Aorta (tissue), 5 donors: ENCODE results near the gene ZNF516. TPM values are rescaled to one million over a fixed set of nuclear protein-coding genes. Genes with fewer than 3 reads are reported as not detected.

Source experiments
- ATAC-seq: fragments of 200-7000 bp; cut with Tn5 transposase; one replicate; pipeline ENCODE4 v1.9.1; 2022; ENCODE audit warnings: moderate library complexity; ENCODE audit not compliant: low FRiP score
- DNase-seq, 2 donors: peaks; one replicate each; pipeline ENCODE4 v3.0.0-alpha.2; 2020
- H3K27ac ChIP-seq, 2 donors: one replicate each; pipeline ENCODE4 v1.5.1; 2013; ENCODE audit warnings: low read length in 2 of 2, mild to moderate bottlenecking in 2 of 2, moderate library complexity in 2 of 2, control low read depth in 1 of 2, inconsistent platforms in 1 of 2, low read depth in 1 of 2
- H3K27me3 ChIP-seq, 2 donors: one replicate each; pipeline ENCODE4 v1.6.1; 2013; ENCODE audit warnings: control low read depth in 1 of 2, low read length in 1 of 2, mild to moderate bottlenecking in 1 of 2, moderate library complexity in 1 of 2; ENCODE audit not compliant: insufficient read depth in 2 of 2, control insufficient read depth in 1 of 2
- H3K36me3 ChIP-seq, 2 donors: one replicate each; pipeline ENCODE4 v1.6.1; 2013; ENCODE audit warnings: control low read depth in 1 of 2, low read length in 1 of 2, mild to moderate bottlenecking in 1 of 2; ENCODE audit not compliant: insufficient read depth in 2 of 2, control insufficient read depth in 1 of 2
- H3K4me1 ChIP-seq, 2 donors: one replicate each; pipeline ENCODE4 v1.6.1; 2013; ENCODE audit warnings: low read length in 2 of 2, control low read depth in 1 of 2, mild to moderate bottlenecking in 1 of 2, moderate library complexity in 1 of 2; ENCODE audit not compliant: insufficient read depth in 2 of 2, control insufficient read depth in 1 of 2
- H3K4me3 ChIP-seq, 2 donors: one replicate each; pipeline ENCODE4 v1.5.1; 2013; ENCODE audit warnings: low read length in 2 of 2, control low read depth in 1 of 2, mild to moderate bottlenecking in 1 of 2
- H3K9me3 ChIP-seq: one replicate; pipeline ENCODE4 v1.6.1; 2013; ENCODE audit warnings: mild to moderate bottlenecking, low read length; ENCODE audit not compliant: control insufficient read depth
- WGBS, 2 donors: extraction: QIAGEN DNeasy Blood & Tissue Kit; methylation state at CpG; one replicate each; pipeline ENCODE4 v1.1.7; 2013; 5-methylcytosine and 5-hydroxymethylcytosine counted together
- intact Hi-C, 2 donors: fragments of 100-400 bp; cut with DNase I; formaldehyde crosslinking; loops; one replicate each; pipeline versions ENCODE4 v1.14.2 to v1.15.0; 2022
- polyA plus RNA-seq, 2 donors: library from polyadenylated mRNA; stranded (reverse); fragments of 200-250 nt; gene quantifications; one replicate each; pipeline ENCODE4 v1.2.3, GENCODE V29; 2013
- total RNA-seq, 2 donors: library from RNA; stranded (reverse); fragmentation: NEBNext Ultra II Directional; extraction: Animal tissue kit (Norgen Biotek cat#: 25700); gene quantifications; one replicate each; pipeline ENCODE4 v1.2.1, GENCODE V29; 2021
- donor health status: healthy with polysubstance abuse.
- donor health status: Bipolar disorder and iron deficiency.
- donor health status: DM: no; HTN: no; CAD: no.
- donor health status: DM: no; HTN: no; CAD: no.
- donor health status: DM: yes; HTN: yes; CAD: no.

The ZNF516 gene
- total and polyA plus RNA-seq, 4 donors, result 2.0 to 55.6 (median 17.1) TPM

DNA sequence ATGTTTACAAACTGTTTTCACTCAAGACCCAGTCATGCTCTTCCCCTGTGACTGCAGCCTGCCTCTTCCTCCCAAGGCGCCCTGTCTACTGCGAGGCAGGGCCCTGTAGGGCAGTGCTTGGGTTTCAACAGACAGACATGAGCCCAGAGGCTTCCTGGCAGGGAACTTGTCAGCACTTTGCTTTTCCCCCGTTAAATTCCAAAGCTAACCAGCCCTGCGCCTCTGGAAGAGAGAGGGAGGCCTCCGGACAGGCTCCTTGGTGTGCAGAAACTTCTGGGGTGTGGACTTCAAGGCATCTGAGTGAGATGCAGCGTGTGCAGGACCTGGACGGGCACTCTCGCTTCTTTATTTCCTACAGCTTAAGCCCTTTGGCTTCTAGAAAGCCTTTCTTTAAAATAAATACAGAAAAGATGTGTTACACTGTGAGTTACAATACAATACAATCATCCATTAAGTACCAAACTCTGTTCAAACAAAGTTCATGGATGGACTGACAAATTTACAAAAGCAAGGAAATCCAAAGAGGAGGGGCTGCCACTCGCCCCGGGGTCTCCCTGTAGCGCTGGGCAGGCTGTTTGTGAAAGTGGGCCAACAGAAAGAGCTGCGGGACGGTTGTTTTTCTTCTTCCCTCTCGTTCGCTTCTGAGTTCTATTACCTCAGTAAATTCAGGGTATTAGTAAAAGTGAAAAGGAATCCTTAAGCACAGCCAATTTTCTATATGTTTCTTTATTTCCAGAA, 8.8 kb upstream of the ZNF516 start:
- 66 to 69% methylated on average over 15 of the region's 15 CpGs for WGBS, 2 donors
- no peaks in the 10 kb centered on the region for H3K36me3 ChIP-seq
- DNase-seq (peak; percentile 38 to 65), ATAC-seq (no peak)
- intact Hi-C loops, result no loop called here
- H3K4me1 ChIP-seq, result no peaks in the 10 kb centered on the region
- no peak overlapping the region for H3K4me3 ChIP-seq
- H3K9me3 ChIP-seq, result no peaks in the 10 kb centered on the region
- H3K27me3 ChIP-seq, result no peaks in the 10 kb centered on the region
- H3K27ac ChIP-seq, result no peak overlapping the region

- intact Hi-C loops, result no loop called here
- ATAC-seq, result no peak
These were observed 7.5 kb upstream of the ZNF516 start for GRCh38 chr18:76502551-76502950.

DNA sequence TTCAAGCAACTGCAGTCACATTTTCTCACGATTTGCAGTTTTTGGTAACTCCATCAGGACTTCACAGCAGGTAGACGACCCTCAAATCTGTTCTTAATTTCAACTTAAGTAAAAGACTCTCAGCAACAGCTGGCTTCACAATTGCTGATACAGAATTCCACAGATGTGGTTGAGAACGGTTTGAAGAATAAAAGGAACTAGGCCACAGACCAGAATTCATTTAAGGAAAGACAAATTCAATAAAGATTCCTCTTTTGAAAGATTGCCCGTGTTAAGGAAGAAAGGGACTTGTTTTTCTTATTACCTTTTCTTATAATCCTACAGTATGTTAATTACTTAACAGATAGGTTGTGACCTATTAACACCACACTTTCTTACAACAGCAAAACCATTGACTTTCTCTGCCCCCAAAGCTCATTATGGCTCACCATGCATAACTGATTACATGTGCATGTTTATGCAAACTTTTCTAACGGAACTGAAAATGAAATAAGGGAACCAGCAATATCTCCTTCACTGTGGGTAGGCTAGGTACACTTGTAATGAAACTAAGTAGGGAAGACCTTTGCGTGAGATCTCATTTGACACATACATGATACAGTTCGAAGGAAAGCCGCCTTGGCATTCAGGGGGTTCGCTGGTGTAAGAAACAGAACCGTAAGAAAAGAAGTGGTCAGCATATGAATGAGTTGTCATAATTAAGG, 4.7 kb upstream of the ZNF516 start:
- intact Hi-C loops, result loop anchor here in 1 of 2 donors (10.0 kb wide), 1 partner anchor 115 kb away; no protein-coding TSS in a partner anchor
- Histone ChIP-seq H3K27ac (no peak overlapping the region), H3K27me3 (no peaks in the 10 kb centered on the region), H3K9me3 (no peaks in the 10 kb centered on the region), H3K4me3 (no peak overlapping the region), H3K4me1 (no peaks in the 10 kb centered on the region), H3K36me3 (no peaks in the 10 kb centered on the region)
- ATAC-seq (no peak), DNase-seq (no peak)
- 81 to 83% methylated on average over 10 of the region's 10 CpGs for WGBS, 2 donors

More at GRCh38 chr18:76502551-76502950, 7.5 kb upstream of the ZNF516 start:
- no peak for DNase-seq
- no peak overlapping the region for H3K4me3 ChIP-seq
- no peaks in the 10 kb centered on the region for H3K36me3 ChIP-seq
- H3K4me1 ChIP-seq, result no peaks in the 10 kb centered on the region
- no peaks in the 10 kb centered on the region for H3K9me3 ChIP-seq
- WGBS, 2 donors, result 86 to 88% methylated on average over 7 of the region's 7 CpGs
- no peak overlapping the region for H3K27ac ChIP-seq
- no peaks in the 10 kb centered on the region for H3K27me3 ChIP-seq

- DNase-seq (no peak), ATAC-seq (no peak)
- WGBS, 2 donors, result 75% methylated on average over 8 of the region's 8 CpGs
- no peak overlapping the region for H3K27ac ChIP-seq
- H3K27me3 ChIP-seq, result no peaks in the 10 kb centered on the region
- H3K36me3 ChIP-seq, result no peaks in the 10 kb centered on the region
- H3K4me1 ChIP-seq, result no peaks in the 10 kb centered on the region
- no peaks in the 10 kb centered on the region for H3K9me3 ChIP-seq
- intact Hi-C loops, result loop anchor here in 1 of 2 donors (10.0 kb wide), 1 partner anchor 116 kb away; no protein-coding TSS in a partner anchor
- no peak overlapping the region for H3K4me3 ChIP-seq
These were observed 4.0 kb upstream of the ZNF516 start for GRCh38 chr18:76499021-76499420.

DNA sequence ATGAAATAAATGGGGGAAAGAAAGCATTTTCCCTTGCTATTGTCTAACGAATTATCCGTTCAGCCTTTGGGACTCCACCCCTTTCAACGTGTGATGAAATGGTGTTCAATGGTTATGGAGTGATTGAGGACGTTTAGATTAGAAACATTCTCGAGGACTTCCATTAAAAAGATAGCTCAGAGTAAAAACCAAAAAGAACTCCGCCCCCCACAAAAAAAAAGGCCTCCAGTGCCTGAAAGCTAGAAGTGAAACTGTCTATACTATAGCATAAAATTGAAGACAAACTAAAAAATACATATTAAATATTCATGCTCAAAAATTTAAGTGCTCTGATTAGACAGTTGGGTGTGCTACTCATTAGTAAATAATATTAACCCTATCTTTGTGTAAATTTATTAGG, 3.0 kb upstream of the ZNF516 start:
- H3K9me3 ChIP-seq, result no peaks in the 10 kb centered on the region
- WGBS, 2 donors, result 31 to 32% methylated on average over 6 of the region's 6 CpGs
- no peak for ATAC-seq
- no peak overlapping the region for H3K4me3 ChIP-seq
- no peak for DNase-seq
- no peaks in the 10 kb centered on the region for H3K36me3 ChIP-seq
- intact Hi-C loops, result loop anchor here in 1 of 2 donors (10.0 kb wide), 1 partner anchor 117 kb away; no protein-coding TSS in a partner anchor
- no peak overlapping the region for H3K27ac ChIP-seq
- H3K4me1 ChIP-seq, result no peaks in the 10 kb centered on the region
- no peaks in the 10 kb centered on the region for H3K27me3 ChIP-seq

- Histone ChIP-seq H3K4me3 (no peak overlapping the region), H3K36me3 (no peaks in the 10 kb centered on the region), H3K27ac (no peak overlapping the region), H3K4me1 (no peaks in the 10 kb centered on the region), H3K9me3 (no peaks in the 10 kb centered on the region), H3K27me3 (no peaks in the 10 kb centered on the region)
- WGBS, 2 donors, result 52 to 54% methylated on average over 6 of the region's 6 CpGs
- no peak for ATAC-seq
- intact Hi-C loops, result loop anchor here in 1 of 2 donors (10.0 kb wide), 1 partner anchor 118 kb away; no protein-coding TSS in a partner anchor
- no peak for DNase-seq
These were observed 2.0 kb upstream of the ZNF516 start for GRCh38 chr18:76497021-76497420.

GRCh38 chr18:76496194-76496890, 1.3 kb upstream of the ZNF516 start:
- Histone ChIP-seq H3K9me3 (no peaks in the 10 kb centered on the region), H3K27me3 (no peaks in the 10 kb centered on the region), H3K4me1 (no peaks in the 10 kb centered on the region), H3K4me3 (peak overlapping the region; percentile 54 to 97), H3K27ac (no peak overlapping the region), H3K36me3 (no peaks in the 10 kb centered on the region)
- intact Hi-C loops, result loop anchor here in 1 of 2 donors (10.0 kb wide), 1 partner anchor 118 kb away; no protein-coding TSS in a partner anchor
- ATAC-seq, result peak; percentile 10
- DNase-seq, result peak; percentile 84 to 85
- 18 to 19% methylated on average over 42 to 48 of the region's 48 CpGs for WGBS, 2 donors

DNA sequence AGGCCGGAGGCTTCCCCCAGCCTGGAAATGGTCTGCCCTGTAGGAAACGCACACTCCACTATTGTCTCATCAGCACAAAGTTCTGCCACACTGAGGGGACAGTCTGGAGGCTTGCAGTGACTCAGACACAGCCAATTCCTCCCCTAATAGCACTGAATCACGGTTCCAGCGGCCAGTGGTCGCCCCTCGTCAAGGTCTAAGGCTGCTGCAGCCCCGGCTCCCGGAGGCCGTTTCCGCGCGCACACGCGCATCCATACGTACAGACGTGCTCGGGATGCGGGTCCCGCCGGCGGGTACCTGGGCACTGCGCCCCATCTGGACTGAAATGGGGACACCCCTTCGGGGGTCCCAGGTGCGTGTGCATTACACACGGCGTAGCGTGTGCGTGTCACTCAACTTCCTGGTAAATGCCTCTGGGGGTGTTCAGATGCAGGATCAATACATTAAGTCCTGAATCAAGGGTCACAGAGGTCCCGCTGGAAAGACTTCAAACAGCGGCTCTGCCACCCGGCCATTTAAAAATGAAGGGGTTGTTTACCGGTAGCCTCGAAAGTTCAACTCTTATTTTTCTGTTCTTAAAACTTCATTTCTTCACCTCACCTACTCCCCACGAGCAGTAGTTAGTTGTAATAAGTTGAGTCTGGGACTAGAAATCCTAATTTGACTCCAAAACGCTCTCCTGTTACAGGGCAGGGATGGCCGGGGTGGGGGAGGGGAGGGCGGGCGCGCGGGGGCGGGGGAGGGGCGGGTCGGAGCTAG, 572 bp upstream of the ZNF516 start:
- no peaks in the 10 kb centered on the region for H3K36me3 ChIP-seq
- peak; percentile 13 for ATAC-seq
- WGBS, 2 donors, result 1% methylated on average over 37 to 43 of the region's 43 CpGs
- H3K27me3 ChIP-seq, result no peaks in the 10 kb centered on the region
- peak overlapping the region; percentile 54 to 97 for H3K4me3 ChIP-seq
- no peaks in the 10 kb centered on the region for H3K9me3 ChIP-seq
- DNase-seq, result peak; percentile 78 to 83
- intact Hi-C loops, result loop anchor here in 1 of 2 donors (10.0 kb wide), 1 partner anchor 119 kb away; no protein-coding TSS in a partner anchor
- no peak overlapping the region for H3K27ac ChIP-seq
- H3K4me1 ChIP-seq, result no peaks in the 10 kb centered on the region
